Measurements from ENCODE around the gene SERPING1. TPM values are rescaled to one million over a fixed set of nuclear protein-coding genes. Genes with fewer than 3 reads are reported as not detected.

SERPING1 gene
- polyA plus RNA-seq, 1 donor from 2014 or later, result 0.22 TPM

GRCh38 chr11:57652662-57653061, 55.2 kb downstream of the SERPING1 start:
- no peak overlapping the region for H3K4me3 ChIP-seq (ENCODE audit: low read length)
- no peak overlapping the region for H3K9ac ChIP-seq (ENCODE audit: low read length)
- no peak overlapping the region for H3K27ac ChIP-seq (ENCODE audit: low read length)
- no peaks in the 10 kb centered on the region for H3K36me3 ChIP-seq (ENCODE audit: insufficient read depth, low read length)
- H3F3A ChIP-seq (ENCODE audit: insufficient read depth, low read length, poor library complexity, severe bottlenecking), result no peaks in the 10 kb centered on the region
- H3K27me3 ChIP-seq (ENCODE audit: insufficient read depth, low read depth, low read length), result no peaks in the 10 kb centered on the region
- H3K9me3 ChIP-seq (ENCODE audit: low read length), result no peaks in the 10 kb centered on the region
- no peaks in the 10 kb centered on the region for H4K20me1 ChIP-seq (ENCODE audit: insufficient read depth)
- H3K79me2 ChIP-seq (replicated peaks; ENCODE audit: insufficient read depth, low read length), result peaks cover 10% of the 10 kb centered on the region
- no peak overlapping the region for H2AFZ ChIP-seq (ENCODE audit: low read depth, low read length)
- H3K4me2 ChIP-seq (ENCODE audit: low read length), result no peak overlapping the region
- TF ChIP-seq MXI1 (conservative IDR thresholded peaks at IDR 0.05; ENCODE audit: poor library complexity, severe bottlenecking) (no peak), REST (IDR thresholded peaks at IDR 0.05; ENCODE audit: borderline replicate concordance) (no peak), CTCF (IDR thresholded peaks at IDR 0.05; ENCODE audit: poor library complexity, severe bottlenecking) (no peak), EZH2 (IDR thresholded peaks at IDR 0.05; ENCODE audit: borderline replicate concordance, insufficient read depth, low read length, poor library complexity, severe bottlenecking) (no peak), RAD21 (conservative IDR thresholded peaks at IDR 0.05) (no peak), POLR2AphosphoS5 (IDR thresholded peaks at IDR 0.05) (no peak), SMC3 (conservative IDR thresholded peaks at IDR 0.05; ENCODE audit: poor library complexity) (no peak), TAF1 (IDR thresholded peaks at IDR 0.05; ENCODE audit: low read depth) (no peak), EP300 (conservative IDR thresholded peaks at IDR 0.05; ENCODE audit: poor library complexity, severe bottlenecking) (no peak)
- no peaks in the 10 kb centered on the region for H3K9me2 ChIP-seq (ENCODE audit: insufficient read depth, low read length)

- no peaks in the 10 kb centered on the region for H3K9me2 ChIP-seq (ENCODE audit: insufficient read depth, low read length)
- no peak overlapping the region for H3K4me3 ChIP-seq (ENCODE audit: low read length)
- no peak overlapping the region for H3K9ac ChIP-seq (ENCODE audit: low read length)
- H3K27ac ChIP-seq (ENCODE audit: low read length), result no peak overlapping the region
- H3K36me3 ChIP-seq (ENCODE audit: insufficient read depth, low read length), result no peaks in the 10 kb centered on the region
- TF ChIP-seq CTCF (IDR thresholded peaks at IDR 0.05; ENCODE audit: poor library complexity, severe bottlenecking) (no peak), MXI1 (conservative IDR thresholded peaks at IDR 0.05; ENCODE audit: poor library complexity, severe bottlenecking) (no peak), RAD21 (conservative IDR thresholded peaks at IDR 0.05) (no peak), SMC3 (conservative IDR thresholded peaks at IDR 0.05; ENCODE audit: poor library complexity) (no peak), REST (IDR thresholded peaks at IDR 0.05; ENCODE audit: borderline replicate concordance) (no peak), EZH2 (IDR thresholded peaks at IDR 0.05; ENCODE audit: borderline replicate concordance, insufficient read depth, low read length, poor library complexity, severe bottlenecking) (no peak), POLR2AphosphoS5 (IDR thresholded peaks at IDR 0.05) (no peak), EP300 (conservative IDR thresholded peaks at IDR 0.05; ENCODE audit: poor library complexity, severe bottlenecking) (no peak), TAF1 (IDR thresholded peaks at IDR 0.05; ENCODE audit: low read depth) (no peak)
- H4K20me1 ChIP-seq (ENCODE audit: insufficient read depth), result no peaks in the 10 kb centered on the region
- H3K9me3 ChIP-seq (ENCODE audit: low read length), result no peaks in the 10 kb centered on the region
- no peak overlapping the region for H2AFZ ChIP-seq (ENCODE audit: low read depth, low read length)
- H3K79me2 ChIP-seq (replicated peaks; ENCODE audit: insufficient read depth, low read length), result peaks cover 15% of the 10 kb centered on the region
- no peaks in the 10 kb centered on the region for H3F3A ChIP-seq (ENCODE audit: insufficient read depth, low read length, poor library complexity, severe bottlenecking)
- H3K27me3 ChIP-seq (ENCODE audit: insufficient read depth, low read depth, low read length), result no peaks in the 10 kb centered on the region
- H3K4me2 ChIP-seq (ENCODE audit: low read length), result no peak overlapping the region
Measured at GRCh38 chr11:57653163-57653562, 55.7 kb downstream of the SERPING1 start.
